Neural progenitor cell (in vitro differentiated cells): ENCODE data around the gene TAS2R19. TPM values are rescaled to one million over a fixed set of nuclear protein-coding genes. Genes with fewer than 3 reads are reported as not detected.

Experiments used
- DNase-seq: peaks from one replicate; pipeline ENCODE4 v3.0.0-alpha.2; 2016; ENCODE audit warnings: low spot score
- H2AFZ ChIP-seq: fragments of 200-600 bp; sonication (generic); replicated peaks from 2 replicates; pipeline ENCODE4 v1.6.1; 2016; ENCODE audit warnings: antibody characterized with exemption
- H3F3A ChIP-seq: fragments of 200-600 bp; sonication (generic); 2 replicates; pipeline ENCODE4 v1.6.1; 2016; ENCODE audit warnings: antibody characterized with exemption, low read depth
- H3K27ac ChIP-seq: fragments of 200-600 bp; sonication (generic); 2 replicates; pipeline ENCODE4 v1.5.1; 2016; ENCODE audit warnings: mild to moderate bottlenecking
- H3K27me3 ChIP-seq: fragments of 200-600 bp; sonication (generic); 2 replicates; pipeline ENCODE4 v1.6.1; 2016; ENCODE audit warnings: mild to moderate bottlenecking, moderate library complexity
- H3K36me3 ChIP-seq: fragments of 200-600 bp; sonication (generic); 2 replicates; pipeline ENCODE4 v1.5.1; 2016
- H3K4me1 ChIP-seq: fragments of 200-600 bp; sonication (generic); 2 replicates; pipeline ENCODE4 v1.6.1; 2016; ENCODE audit warnings: mixed run types
- H3K4me2 ChIP-seq: fragments of 200-600 bp; sonication (generic); 2 replicates; pipeline ENCODE4 v1.6.1; 2016
- H3K4me3 ChIP-seq: fragments of 200-600 bp; sonication (generic); 2 replicates; pipeline ENCODE4 v1.5.1; 2016
- H3K79me2 ChIP-seq: fragments of 200-600 bp; sonication (generic); 2 replicates; pipeline ENCODE4 v1.6.1; 2016; ENCODE audit warnings: low read depth
- H3K9ac ChIP-seq: fragments of 200-600 bp; sonication (generic); 2 replicates; pipeline ENCODE4 v1.6.1; 2016
- H3K9me3 ChIP-seq: fragments of 200-600 bp; sonication (generic); 2 replicates; pipeline ENCODE4 v1.5.1; 2016; ENCODE audit warnings: low read depth
- H4K20me1 ChIP-seq: fragments of 200-600 bp; sonication (generic); 2 replicates; pipeline ENCODE4 v1.6.1; 2016; ENCODE audit warnings: low read depth
- H3K27ac Mint-ChIP-seq: 3 replicates; pipeline ENCODE4 v1.8.0; 2021; ENCODE audit warnings: mixed read lengths
- H3K27me3 Mint-ChIP-seq: 2 replicates; pipeline ENCODE4 v1.8.0; 2022; ENCODE audit warnings: low read depth, mild to moderate bottlenecking, inconsistent platforms, moderate library complexity, mixed read lengths; ENCODE audit not compliant: insufficient read depth
- H3K36me3 Mint-ChIP-seq: 3 replicates; pipeline ENCODE4 v1.8.0; 2021; ENCODE audit warnings: mixed read lengths
- H3K4me1 Mint-ChIP-seq: 3 replicates; pipeline ENCODE4 v1.8.0; 2021; ENCODE audit warnings: mixed read lengths
- H3K4me3 Mint-ChIP-seq: 3 replicates; pipeline ENCODE4 v1.8.0; 2021; ENCODE audit warnings: mild to moderate bottlenecking, moderate library complexity, mixed read lengths
- H3K9me3 Mint-ChIP-seq: 3 replicates; pipeline ENCODE4 v1.8.0; 2020; ENCODE audit warnings: mixed read lengths
- EZH2 ChIP-seq: fragments of 200-600 bp; sonication (generic); IDR thresholded peaks from 2 replicates; pipeline ENCODE4 v1.6.1; 2017; ENCODE audit warnings: antibody characterized with exemption, mild to moderate bottlenecking, moderate library complexity
- EZH2phosphoT487 ChIP-seq: fragments of 200-600 bp; sonication (generic); IDR thresholded peaks from 2 replicates; pipeline ENCODE4 v1.6.1; 2017; ENCODE audit warnings: antibody characterized with exemption
- total RNA-seq: library from RNA; depleted of rRNA; stranded (reverse); fragments of >200 nt; gene quantifications from 2 replicates; pipeline ENCODE4 v1.2.3, GENCODE V29; 2015; ENCODE audit warnings: low replicate concordance
- TF ChIP-seq, protein P1 (sequence below): fragments of 200-600 bp; sonication (generic); IDR thresholded peaks from 2 replicates; pipeline ENCODE4 v1.5.1; 2017; ENCODE audit warnings: antibody characterized with exemption, mild to moderate bottlenecking

Gene TAS2R19, protein sequence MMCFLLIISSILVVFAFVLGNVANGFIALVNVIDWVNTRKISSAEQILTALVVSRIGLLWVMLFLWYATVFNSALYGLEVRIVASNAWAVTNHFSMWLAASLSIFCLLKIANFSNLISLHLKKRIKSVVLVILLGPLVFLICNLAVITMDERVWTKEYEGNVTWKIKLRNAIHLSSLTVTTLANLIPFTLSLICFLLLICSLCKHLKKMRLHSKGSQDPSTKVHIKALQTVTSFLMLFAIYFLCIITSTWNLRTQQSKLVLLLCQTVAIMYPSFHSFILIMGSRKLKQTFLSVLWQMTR
- total RNA-seq = 7.7 and 9.7 TPM in 2 replicates

DNA sequence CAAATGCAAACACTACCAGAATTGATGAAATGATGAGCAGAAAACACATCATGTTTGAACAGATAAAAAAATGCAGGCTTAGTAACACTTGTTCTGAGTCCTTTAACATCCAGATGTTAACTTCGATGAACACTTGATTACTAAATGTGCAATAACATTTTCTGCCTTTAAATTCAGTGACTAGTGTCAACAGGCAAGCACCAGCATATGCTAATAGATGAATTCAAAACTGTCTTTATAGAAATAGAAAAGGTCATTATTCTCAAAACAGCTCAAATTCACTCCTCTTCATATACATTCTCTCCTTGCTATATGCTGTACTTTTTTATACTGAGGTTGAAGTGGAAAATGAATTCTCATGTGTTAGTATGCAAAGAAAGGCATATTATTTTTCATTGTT lies at the start of gene TAS2R19:
TSS of gene TAS2R19 (minus strand) at position 101 of the 400 bp plus-strand sequence. CDS start at position 52, 49 bp downstream.
- Histone ChIP-seq H3K4me2 (no peak within 1 kb of the TSS), H3K4me1 (no peaks in the 10 kb centered on the region), H3K79me2 (no peaks in the 10 kb centered on the region), H3K4me3 (no peak within 1 kb of the TSS), H2AFZ (no peak within 1 kb of the TSS), H3K9me3 (no peaks in the 10 kb centered on the region), H3F3A (no peaks in the 10 kb centered on the region), H3K27me3 (no peaks in the 10 kb centered on the region), H3K9ac (no peak within 1 kb of the TSS), H3K36me3 (no peaks in the 10 kb centered on the region), H4K20me1 (no peaks in the 10 kb centered on the region), H3K27ac (no peak within 1 kb of the TSS)
- H3K4me1 Mint-ChIP-seq = no peaks in the 10 kb centered on the region
- TF ChIP-seq, protein P1, sequence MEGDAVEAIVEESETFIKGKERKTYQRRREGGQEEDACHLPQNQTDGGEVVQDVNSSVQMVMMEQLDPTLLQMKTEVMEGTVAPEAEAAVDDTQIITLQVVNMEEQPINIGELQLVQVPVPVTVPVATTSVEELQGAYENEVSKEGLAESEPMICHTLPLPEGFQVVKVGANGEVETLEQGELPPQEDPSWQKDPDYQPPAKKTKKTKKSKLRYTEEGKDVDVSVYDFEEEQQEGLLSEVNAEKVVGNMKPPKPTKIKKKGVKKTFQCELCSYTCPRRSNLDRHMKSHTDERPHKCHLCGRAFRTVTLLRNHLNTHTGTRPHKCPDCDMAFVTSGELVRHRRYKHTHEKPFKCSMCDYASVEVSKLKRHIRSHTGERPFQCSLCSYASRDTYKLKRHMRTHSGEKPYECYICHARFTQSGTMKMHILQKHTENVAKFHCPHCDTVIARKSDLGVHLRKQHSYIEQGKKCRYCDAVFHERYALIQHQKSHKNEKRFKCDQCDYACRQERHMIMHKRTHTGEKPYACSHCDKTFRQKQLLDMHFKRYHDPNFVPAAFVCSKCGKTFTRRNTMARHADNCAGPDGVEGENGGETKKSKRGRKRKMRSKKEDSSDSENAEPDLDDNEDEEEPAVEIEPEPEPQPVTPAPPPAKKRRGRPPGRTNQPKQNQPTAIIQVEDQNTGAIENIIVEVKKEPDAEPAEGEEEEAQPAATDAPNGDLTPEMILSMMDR = no peak
- TF ChIP-seq EZH2 = no peak
- no peak within 1 kb of the TSS for H3K27ac Mint-ChIP-seq
- no peak for DNase-seq
- H3K4me3 Mint-ChIP-seq = no peak within 1 kb of the TSS
- H3K27me3 Mint-ChIP-seq = no peaks in the 10 kb centered on the region
- H3K36me3 Mint-ChIP-seq = peaks cover 26% of the 10 kb centered on the region
- H3K9me3 Mint-ChIP-seq = peaks cover 15% of the 10 kb centered on the region

DNA sequence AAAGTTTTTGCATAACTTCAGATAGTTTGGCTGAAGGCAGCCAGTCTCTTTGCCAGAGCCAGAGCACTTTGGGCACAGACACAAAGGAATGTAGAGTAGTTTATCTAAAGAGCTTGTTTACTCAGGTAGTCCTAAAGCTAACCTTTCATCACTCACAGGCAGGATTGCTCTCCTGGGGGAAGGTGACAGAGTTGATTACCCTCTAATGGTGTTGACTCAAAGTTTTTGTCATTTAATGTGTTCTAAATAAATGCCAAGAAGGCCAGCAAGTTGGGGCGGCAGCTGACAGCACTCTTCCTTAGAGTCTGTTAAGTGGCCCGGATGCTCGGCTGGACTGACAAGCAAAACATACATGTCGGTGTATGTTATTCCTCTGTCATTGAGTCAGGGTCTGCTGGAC lies 49.0 kb upstream of the TAS2R19 start:
- Mint-ChIP-seq H3K27me3 (no peaks in the 10 kb centered on the region), H3K9me3 (no peaks in the 10 kb centered on the region), H3K4me1 (no peaks in the 10 kb centered on the region), H3K36me3 (peaks cover 10% of the 10 kb centered on the region), H3K4me3 (no peak overlapping the region), H3K27ac (no peak overlapping the region)
- no peaks in the 10 kb centered on the region for H3K4me1 ChIP-seq
- no peak overlapping the region for H3K9ac ChIP-seq
- no peaks in the 10 kb centered on the region for H3K9me3 ChIP-seq
- DNase-seq = no peak
- TF ChIP-seq EZH2 (no peak), EZH2phosphoT487 (no peak)
- TF ChIP-seq, protein P1 = no peak
- H4K20me1 ChIP-seq = no peaks in the 10 kb centered on the region
- peaks cover 4% of the 10 kb centered on the region for H3K79me2 ChIP-seq
- H3F3A ChIP-seq = no peaks in the 10 kb centered on the region
- H2AFZ ChIP-seq = no peak overlapping the region
- no peaks in the 10 kb centered on the region for H3K27me3 ChIP-seq
- no peaks in the 10 kb centered on the region for H3K36me3 ChIP-seq
- no peak overlapping the region for H3K27ac ChIP-seq
- no peak overlapping the region for H3K4me3 ChIP-seq
- H3K4me2 ChIP-seq = no peak overlapping the region

DNA sequence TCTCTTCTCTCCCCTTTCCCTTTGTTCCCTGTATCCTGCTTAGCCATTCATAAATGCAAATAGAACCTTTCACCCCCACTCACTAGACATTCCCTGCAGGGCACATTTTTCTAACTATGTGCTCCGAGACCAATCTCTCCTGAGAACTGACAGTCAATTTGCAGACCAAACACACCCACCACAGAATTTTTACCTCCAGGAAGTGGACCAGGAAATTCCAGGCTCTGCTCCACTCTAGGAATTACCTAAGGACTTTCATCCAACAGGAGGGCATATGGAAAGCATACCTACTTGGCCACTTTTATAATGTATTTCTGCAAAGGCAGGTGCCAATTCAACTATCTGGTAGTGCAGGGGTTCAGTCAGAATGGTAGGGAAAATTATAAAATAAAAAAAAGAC lies 48.6 kb upstream of the TAS2R19 start:
- Histone ChIP-seq H3K27me3 (no peaks in the 10 kb centered on the region), H3K9me3 (no peaks in the 10 kb centered on the region), H3K36me3 (no peaks in the 10 kb centered on the region), H3K4me2 (no peak overlapping the region), H3K27ac (no peak overlapping the region), H3K79me2 (peaks cover 5% of the 10 kb centered on the region), H3K4me3 (no peak overlapping the region), H4K20me1 (no peaks in the 10 kb centered on the region), H3K9ac (no peak overlapping the region), H3F3A (no peaks in the 10 kb centered on the region), H3K4me1 (no peaks in the 10 kb centered on the region), H2AFZ (no peak overlapping the region)
- TF ChIP-seq, protein P1 = no peak
- TF ChIP-seq EZH2 (no peak), EZH2phosphoT487 (no peak)
- no peak overlapping the region for H3K4me3 Mint-ChIP-seq
- no peaks in the 10 kb centered on the region for H3K27me3 Mint-ChIP-seq
- no peaks in the 10 kb centered on the region for H3K4me1 Mint-ChIP-seq
- H3K9me3 Mint-ChIP-seq = peaks cover 1% of the 10 kb centered on the region
- no peak overlapping the region for H3K27ac Mint-ChIP-seq
- DNase-seq = no peak
- H3K36me3 Mint-ChIP-seq = peaks cover 10% of the 10 kb centered on the region
